ENCODE results near the gene HBG1.

The HBG1 gene

GRCh38 chr11:5225480-5225871 lies 24.2 kb downstream of the HBG1 start (continued):
- TF ChIP-seq CSRNP3 (CRISPR knock-in tag; IDR thresholded peaks at IDR 0.05) (no peak), TSHZ2 (CRISPR knock-in tag; IDR thresholded peaks at IDR 0.05) (no peak), ARNTL (CRISPR knock-in tag; IDR thresholded peaks at IDR 0.05; ENCODE audit: borderline replicate concordance, low read depth) (no peak)

- ATAC-seq: no peak
- no peak for TF ChIP-seq CREB5 (CRISPR knock-in tag; IDR thresholded peaks at IDR 0.05; ENCODE audit: low read depth)
- no peak for TF ChIP-seq PATZ1 (CRISPR knock-in tag; IDR thresholded peaks at IDR 0.05; ENCODE audit: borderline replicate concordance)
- no peak for TF ChIP-seq TOX (CRISPR knock-in tag; IDR thresholded peaks at IDR 0.05; ENCODE audit: borderline replicate concordance)
- no peak for TF ChIP-seq ZNF70 (CRISPR knock-in tag; IDR thresholded peaks at IDR 0.05)
- no peak for TF ChIP-seq ZNF8 (CRISPR knock-in tag; IDR thresholded peaks at IDR 0.05)
- no peak for TF ChIP-seq POU6F1 (CRISPR knock-in tag; IDR thresholded peaks at IDR 0.05; ENCODE audit: borderline replicate concordance, low read depth)
- no peak for TF ChIP-seq SNAI2 (CRISPR knock-in tag; IDR thresholded peaks at IDR 0.05)
- no peak for TF ChIP-seq ZFP3 (CRISPR knock-in tag; IDR thresholded peaks at IDR 0.05)
- TF ChIP-seq TCF4 (CRISPR knock-in tag; IDR thresholded peaks at IDR 0.05; ENCODE audit: borderline replicate concordance): no peak
- TF ChIP-seq RARB (CRISPR knock-in tag; IDR thresholded peaks at IDR 0.05): no peak
- TF ChIP-seq ISL1 (CRISPR knock-in tag; IDR thresholded peaks at IDR 0.05): no peak
- TF ChIP-seq CSDC2 (CRISPR knock-in tag; IDR thresholded peaks at IDR 0.05): no peak
Observed at GRCh38 chr11:5224538-5225479, 24.8 kb downstream of the HBG1 start.

- TF ChIP-seq CSRNP3 (CRISPR knock-in tag; IDR thresholded peaks at IDR 0.05) (no peak), ESRRG (CRISPR knock-in tag; IDR thresholded peaks at IDR 0.05) (no peak), CREB5 (CRISPR knock-in tag; IDR thresholded peaks at IDR 0.05; ENCODE audit: low read depth) (no peak), PATZ1 (CRISPR knock-in tag; IDR thresholded peaks at IDR 0.05; ENCODE audit: borderline replicate concordance) (no peak), RARB (CRISPR knock-in tag; IDR thresholded peaks at IDR 0.05) (no peak), ARNTL (CRISPR knock-in tag; IDR thresholded peaks at IDR 0.05; ENCODE audit: borderline replicate concordance, low read depth) (no peak), ZNF565 (CRISPR knock-in tag; conservative IDR thresholded peaks at IDR 0.05; ENCODE audit: low read depth) (no peak), ZNF70 (CRISPR knock-in tag; IDR thresholded peaks at IDR 0.05) (no peak), TOX (CRISPR knock-in tag; IDR thresholded peaks at IDR 0.05; ENCODE audit: borderline replicate concordance) (no peak), CSDC2 (CRISPR knock-in tag; IDR thresholded peaks at IDR 0.05) (no peak), ZNF8 (CRISPR knock-in tag; IDR thresholded peaks at IDR 0.05) (no peak), OSR1 (CRISPR knock-in tag; IDR thresholded peaks at IDR 0.05) (no peak), ZFP3 (CRISPR knock-in tag; IDR thresholded peaks at IDR 0.05) (no peak), GLIS3 (CRISPR knock-in tag; IDR thresholded peaks at IDR 0.05) (no peak)
- no peak for ATAC-seq
Observed at GRCh38 chr11:5223686-5224085, 26.0 kb downstream of the HBG1 start.

Data from SK-N-SH treated with all-trans-retinoic acid at 6 μM for 48 hours (cell line).